Retinal pigment epithelial cell (primary cell): Measurements from ENCODE around the gene RARRES1.

ENCODE experiments used
- DNase-seq: peaks from one replicate; pipeline ENCODE4 v3.0.0-alpha.2; 2010; ENCODE audit warnings: low read depth
- H3K4me3 ChIP-seq: 2 replicates; pipeline ENCODE4 v1.5.1; 2011; ENCODE audit warnings: mild to moderate bottlenecking, low read length, control low read depth, moderate library complexity
- TF ChIP-seq, protein P1 (sequence below): conservative IDR thresholded peaks from 2 replicates; pipeline ENCODE4 v1.5.1; 2011; ENCODE audit warnings: low read depth, low read length, control low read depth, inconsistent platforms

The RARRES1 gene, protein sequence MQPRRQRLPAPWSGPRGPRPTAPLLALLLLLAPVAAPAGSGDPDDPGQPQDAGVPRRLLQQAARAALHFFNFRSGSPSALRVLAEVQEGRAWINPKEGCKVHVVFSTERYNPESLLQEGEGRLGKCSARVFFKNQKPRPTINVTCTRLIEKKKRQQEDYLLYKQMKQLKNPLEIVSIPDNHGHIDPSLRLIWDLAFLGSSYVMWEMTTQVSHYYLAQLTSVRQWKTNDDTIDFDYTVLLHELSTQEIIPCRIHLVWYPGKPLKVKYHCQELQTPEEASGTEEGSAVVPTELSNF

DNA sequence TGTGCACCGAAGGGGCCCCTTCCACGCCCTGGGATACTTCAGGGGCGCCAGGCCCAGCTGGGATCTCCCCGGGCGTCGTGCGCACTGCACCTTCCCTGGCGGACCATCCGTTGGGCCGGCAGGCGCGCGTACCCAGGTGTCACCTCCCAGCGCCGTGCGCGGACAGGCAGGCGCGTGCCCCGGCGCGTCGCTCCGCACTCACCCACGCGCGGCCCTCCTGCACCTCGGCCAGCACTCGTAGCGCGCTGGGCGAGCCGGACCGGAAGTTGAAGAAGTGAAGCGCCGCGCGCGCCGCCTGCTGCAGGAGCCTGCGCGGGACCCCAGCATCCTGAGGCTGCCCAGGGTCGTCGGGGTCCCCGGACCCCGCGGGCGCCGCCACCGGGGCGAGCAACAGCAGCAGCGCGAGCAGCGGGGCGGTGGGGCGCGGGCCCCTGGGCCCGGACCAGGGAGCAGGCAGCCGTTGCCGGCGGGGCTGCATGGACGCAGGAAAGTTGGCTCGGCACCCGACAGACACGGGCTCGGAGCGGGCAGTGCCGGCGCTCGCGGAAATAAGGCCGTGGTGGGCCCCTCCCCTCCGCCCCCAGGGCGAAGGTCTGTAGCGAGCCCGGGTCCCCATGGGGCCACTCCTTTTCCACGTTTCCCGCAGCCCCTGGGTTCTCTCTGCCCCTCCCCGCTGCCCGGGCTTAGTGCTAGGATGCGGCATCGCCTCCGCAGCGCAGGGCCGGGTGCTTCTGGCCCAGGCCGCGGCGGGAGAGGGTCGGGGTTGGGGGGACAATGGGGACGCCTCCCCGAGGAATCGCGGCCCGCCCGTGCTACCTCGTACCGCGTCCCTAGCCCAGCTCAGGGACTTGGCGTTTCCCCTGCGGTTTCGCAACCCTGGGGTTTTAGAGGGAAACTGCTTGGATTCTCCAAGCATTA is at the start of gene RARRES1:
TSS of gene RARRES1 (minus strand) at position 520 of the 918 bp plus-strand sequence. CDS start at position 478, 42 bp downstream.
- TF ChIP-seq, protein P1, sequence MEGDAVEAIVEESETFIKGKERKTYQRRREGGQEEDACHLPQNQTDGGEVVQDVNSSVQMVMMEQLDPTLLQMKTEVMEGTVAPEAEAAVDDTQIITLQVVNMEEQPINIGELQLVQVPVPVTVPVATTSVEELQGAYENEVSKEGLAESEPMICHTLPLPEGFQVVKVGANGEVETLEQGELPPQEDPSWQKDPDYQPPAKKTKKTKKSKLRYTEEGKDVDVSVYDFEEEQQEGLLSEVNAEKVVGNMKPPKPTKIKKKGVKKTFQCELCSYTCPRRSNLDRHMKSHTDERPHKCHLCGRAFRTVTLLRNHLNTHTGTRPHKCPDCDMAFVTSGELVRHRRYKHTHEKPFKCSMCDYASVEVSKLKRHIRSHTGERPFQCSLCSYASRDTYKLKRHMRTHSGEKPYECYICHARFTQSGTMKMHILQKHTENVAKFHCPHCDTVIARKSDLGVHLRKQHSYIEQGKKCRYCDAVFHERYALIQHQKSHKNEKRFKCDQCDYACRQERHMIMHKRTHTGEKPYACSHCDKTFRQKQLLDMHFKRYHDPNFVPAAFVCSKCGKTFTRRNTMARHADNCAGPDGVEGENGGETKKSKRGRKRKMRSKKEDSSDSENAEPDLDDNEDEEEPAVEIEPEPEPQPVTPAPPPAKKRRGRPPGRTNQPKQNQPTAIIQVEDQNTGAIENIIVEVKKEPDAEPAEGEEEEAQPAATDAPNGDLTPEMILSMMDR = no peak
- peak within 1 kb of the TSS; percentile 53 for H3K4me3 ChIP-seq
- DNase-seq = no peak

DNA sequence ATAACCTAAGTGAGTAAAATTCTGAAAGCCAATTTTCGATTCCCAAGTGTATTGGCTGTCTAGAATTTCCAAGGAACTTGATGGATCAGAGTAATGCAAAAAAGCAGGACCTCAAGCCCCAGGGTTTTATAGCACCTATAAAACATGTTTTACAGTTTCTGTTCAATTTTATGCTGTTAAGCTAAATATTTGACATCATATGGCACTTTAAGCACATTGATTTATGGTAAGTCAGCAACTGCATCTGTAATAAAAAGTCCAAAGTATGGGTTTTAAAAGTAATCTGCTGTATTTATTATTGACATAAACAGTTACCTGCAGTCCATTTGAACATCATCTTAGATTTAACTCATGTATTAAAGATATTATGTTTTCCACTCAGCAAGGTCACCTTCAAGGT is 49.6 kb upstream of the RARRES1 start:
- no peak overlapping the region for H3K4me3 ChIP-seq
- TF ChIP-seq, protein P1 = no peak
- DNase-seq = no peak

DNA sequence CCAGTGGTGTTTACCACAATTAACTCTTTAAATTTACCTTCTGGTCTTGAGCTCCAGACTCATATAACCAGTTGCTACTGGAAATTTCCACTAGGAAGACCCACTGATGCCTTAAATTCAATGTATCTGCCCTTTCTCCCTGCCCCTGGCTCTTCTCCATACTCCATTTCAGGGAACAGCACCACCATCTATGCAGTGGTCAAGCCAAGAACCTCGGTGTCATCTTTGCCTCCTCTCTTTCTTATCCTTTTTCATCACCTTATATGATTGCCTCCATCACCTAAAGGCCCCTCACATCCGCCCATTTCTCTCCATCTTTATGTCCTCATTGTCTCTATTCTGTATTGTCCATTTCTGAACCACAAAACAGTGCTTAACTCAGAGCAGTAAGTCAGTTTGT is 48.9 kb upstream of the RARRES1 start:
- DNase-seq = no peak
- TF ChIP-seq, protein P1 = no peak
- no peak overlapping the region for H3K4me3 ChIP-seq

DNA sequence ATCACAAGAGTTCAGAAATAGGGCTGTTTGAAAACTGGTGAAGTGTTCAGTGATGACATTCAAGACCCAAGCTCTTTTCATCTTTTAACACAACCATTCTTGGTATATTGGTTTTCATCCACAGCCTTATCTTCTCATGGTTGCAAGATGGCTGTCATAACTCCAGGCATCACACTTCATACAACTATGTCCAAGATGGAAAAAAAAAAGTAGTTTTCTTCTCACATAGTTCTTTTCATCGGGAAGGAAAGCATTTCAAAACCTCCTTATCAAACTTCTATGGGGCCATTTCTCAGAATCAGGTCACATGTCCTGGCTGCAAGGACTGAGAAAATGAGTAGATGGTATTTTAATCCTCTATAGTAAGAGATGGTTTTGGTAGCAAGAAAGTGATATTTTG is 48.5 kb upstream of the RARRES1 start:
- TF ChIP-seq, protein P1 = no peak
- H3K4me3 ChIP-seq = no peak overlapping the region
- no peak for DNase-seq

DNA sequence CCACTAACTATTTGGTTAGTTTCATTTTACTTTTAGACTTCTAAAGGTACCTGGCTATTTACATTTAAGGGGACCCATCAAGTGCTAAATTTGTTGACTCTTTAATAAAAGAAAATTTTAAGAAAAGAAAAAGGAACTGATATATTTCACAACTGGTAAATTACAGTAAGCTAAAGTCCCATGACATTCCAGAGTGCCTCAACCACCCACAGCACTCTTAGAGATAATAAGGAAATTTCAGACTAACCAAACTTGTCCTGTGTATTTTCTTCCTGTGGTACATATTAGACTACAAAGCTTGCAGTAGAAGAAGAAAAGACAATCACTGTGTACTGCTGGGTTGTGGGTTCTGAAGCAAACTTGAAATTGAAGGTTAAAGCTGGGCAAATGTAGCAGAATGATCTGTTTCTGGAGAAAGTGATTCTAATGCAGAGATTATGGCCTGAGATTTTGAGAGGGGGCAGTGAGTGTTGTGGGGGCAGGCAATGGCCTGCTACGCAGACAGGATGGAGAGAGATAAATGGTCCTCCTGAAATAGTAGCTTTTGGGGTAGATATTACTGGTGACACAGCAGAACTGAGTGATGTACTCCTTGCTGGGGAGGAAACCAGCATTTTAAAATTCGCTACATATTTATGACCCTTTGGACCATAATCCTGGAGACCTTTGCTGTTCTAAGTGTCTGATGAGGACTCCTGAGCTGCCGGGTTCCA is 45.1 kb upstream of the RARRES1 start:
- no peak for DNase-seq
- TF ChIP-seq, protein P1 = no peak
- no peak overlapping the region for H3K4me3 ChIP-seq

DNA sequence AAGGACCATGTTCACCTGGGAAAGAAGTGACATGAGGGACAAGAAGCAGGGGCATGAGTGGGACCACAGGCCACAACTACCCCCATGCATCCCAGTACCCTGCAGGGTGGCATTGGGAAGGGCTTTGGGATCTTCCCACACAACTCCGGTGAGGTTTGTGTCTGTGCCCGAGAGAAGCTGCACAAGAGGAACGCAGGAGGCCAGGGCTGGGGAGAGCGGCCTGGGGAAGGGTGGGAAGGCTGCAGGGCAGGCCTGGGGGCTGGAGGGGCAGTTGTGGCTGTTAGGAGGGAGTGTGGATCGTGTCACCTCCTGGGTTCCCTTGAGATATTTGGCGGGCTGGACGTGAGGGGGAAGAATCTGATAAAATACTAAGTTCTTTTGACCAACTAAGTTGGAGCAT is 44.3 kb upstream of the RARRES1 start:
- no peak for DNase-seq
- TF ChIP-seq, protein P1 = no peak
- no peak overlapping the region for H3K4me3 ChIP-seq
